ENCODE data around the gene DDX50.

DNA sequence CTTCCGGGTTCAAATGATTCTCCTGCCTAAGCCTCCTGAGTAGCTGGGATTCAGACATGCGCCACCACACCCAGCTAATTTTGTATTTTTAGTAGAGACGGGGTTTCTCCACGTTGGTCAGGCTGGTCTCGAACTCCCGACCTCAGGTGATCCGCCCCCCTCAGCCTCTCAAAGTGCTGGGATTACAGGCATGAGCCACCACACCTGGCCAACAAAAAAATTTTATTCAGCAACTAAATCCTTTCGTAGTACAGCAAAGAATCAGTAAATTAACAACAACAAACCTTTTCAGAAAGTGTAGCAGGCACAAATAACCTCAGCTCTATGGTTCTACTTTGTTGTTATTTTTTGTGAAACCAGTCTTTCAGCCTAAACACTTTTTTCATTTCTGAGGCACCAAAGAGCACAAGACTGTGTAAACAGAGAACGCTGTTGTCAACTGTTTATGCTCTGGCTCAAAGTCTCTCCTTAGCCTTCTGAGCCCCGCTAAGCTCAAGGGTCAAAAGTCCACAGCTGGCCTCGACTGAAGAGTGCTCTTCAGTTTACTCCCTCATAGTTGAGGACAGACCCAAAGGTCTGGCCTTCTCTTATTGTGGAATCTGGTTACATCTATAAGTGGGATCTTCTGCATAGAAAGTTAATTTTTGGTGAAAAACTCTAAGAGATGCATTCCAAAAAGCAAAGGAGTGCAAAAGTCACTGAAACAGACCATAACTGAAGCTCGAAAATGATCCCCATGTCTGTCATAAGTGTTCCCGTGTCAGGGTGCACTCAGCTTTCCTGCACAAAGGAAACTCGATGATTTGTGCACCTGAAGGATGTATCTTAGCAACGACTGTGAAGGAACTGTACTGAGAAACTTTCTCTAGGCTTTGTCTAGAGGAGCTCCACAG lies 24.6 kb upstream of the DDX50 start:
- no peak for TF ChIP-seq EZH2 (IDR thresholded peaks at IDR 0.05; ENCODE audit: insufficient read depth, poor library complexity, severe bottlenecking)
- TF ChIP-seq EZH2phosphoT487 (IDR thresholded peaks at IDR 0.05; ENCODE audit: insufficient read depth, low read depth) = no peak
